ENCODE results near the gene OR14I1. TPM values are rescaled to one million over a fixed set of nuclear protein-coding genes. Genes with fewer than 3 reads are reported as not detected.

OR14I1 gene
- polyA plus RNA-seq, 2 of the 4 experiments (the other 2 are of a cell fraction): not detected

DNA sequence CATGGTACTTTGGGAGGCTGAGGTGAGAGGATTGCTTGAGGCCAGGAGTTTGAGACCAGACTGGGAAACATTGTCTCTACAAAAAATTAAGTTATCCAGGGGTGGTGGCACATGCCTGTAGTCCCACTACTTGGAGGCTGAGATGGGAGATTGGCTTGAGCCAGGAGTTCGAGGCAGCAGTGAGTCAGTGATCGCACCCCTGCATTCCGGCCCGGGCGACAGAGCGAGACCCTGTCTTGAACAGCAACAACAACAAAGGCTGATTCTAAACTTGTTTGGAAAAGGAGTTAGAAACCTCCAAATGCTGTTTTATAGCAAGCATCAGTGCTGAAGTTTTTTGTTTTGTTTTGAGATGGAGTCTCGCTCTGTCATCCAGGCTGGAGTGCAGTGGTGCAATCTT lies 38.3 kb upstream of the OR14I1 start:
- TF ChIP-seq HMGXB4 (CRISPR knock-in tag; IDR thresholded peaks at IDR 0.05; ENCODE audit: borderline replicate concordance) (no peak), EHMT2 (IDR thresholded peaks at IDR 0.05; ENCODE audit: low read depth) (no peak), GATA3 (IDR thresholded peaks at IDR 0.05; ENCODE audit: borderline replicate concordance) (no peak), EP300 (IDR thresholded peaks at IDR 0.05) (no peak), NPAS2 (CRISPR knock-in tag; IDR thresholded peaks at IDR 0.05; ENCODE audit: borderline replicate concordance) (no peak)
- TF ChIP-seq, protein P1, sequence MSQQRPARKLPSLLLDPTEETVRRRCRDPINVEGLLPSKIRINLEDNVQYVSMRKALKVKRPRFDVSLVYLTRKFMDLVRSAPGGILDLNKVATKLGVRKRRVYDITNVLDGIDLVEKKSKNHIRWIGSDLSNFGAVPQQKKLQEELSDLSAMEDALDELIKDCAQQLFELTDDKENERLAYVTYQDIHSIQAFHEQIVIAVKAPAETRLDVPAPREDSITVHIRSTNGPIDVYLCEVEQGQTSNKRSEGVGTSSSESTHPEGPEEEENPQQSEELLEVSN (IDR thresholded peaks at IDR 0.05; ENCODE audit: borderline replicate concordance, low read depth): no peak
- TF ChIP-seq, protein P2, sequence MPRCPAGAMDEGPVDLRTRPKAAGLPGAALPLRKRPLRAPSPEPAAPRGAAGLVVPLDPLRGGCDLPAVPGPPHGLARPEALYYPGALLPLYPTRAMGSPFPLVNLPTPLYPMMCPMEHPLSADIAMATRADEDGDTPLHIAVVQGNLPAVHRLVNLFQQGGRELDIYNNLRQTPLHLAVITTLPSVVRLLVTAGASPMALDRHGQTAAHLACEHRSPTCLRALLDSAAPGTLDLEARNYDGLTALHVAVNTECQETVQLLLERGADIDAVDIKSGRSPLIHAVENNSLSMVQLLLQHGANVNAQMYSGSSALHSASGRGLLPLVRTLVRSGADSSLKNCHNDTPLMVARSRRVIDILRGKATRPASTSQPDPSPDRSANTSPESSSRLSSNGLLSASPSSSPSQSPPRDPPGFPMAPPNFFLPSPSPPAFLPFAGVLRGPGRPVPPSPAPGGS (IDR thresholded peaks at IDR 0.05): no peak
- no peak for ATAC-seq

DNA sequence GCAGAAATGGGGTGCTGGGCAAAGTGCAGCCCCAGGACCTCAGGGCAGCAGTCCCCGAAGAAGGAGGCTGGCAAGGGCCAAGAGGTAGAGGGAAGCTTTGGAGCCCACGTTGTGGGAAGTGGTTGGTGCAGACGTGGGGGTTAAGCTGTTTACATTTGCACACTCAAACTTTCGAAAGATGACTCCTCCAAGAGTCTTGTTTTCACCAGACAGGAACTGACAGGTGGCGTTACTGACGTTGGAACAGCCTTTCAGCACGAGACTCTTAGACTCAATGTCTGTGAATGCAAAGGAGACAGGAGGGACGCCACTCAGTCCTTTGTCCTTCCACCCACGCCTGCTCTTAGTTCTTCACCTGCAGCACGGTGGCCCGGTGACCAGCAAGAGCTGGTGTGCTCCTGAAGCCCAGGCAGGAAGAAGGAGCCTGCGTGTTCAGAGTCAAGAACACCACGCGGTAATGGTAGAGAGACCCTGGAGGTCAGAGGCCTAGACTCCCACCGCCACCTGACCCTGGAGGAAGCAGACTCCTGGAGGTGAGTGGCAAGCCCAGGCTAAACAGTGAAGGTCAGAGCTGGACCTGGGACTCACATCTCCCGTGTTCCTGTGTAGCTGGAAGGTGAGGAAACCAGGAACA lies 37.1 kb upstream of the OR14I1 start:
- Histone ChIP-seq H3K4me3 (no peak overlapping the region), H3K4me1 (no peaks in the 10 kb centered on the region), H3K9me3 (peaks cover 2% of the 10 kb centered on the region; the same call in 1 of the 3 replicates), H3K4me2 (no peak overlapping the region), H3K27ac (no peak overlapping the region)
- no peak for FAIRE-seq
- POLR2A ChIA-PET: no interaction called here
- CTCF ChIA-PET: interaction anchor here (1.0 to 1.3 kb wide), 2 partner anchors 18 to 50 kb away, joined by 3 read pairs; no protein-coding TSS in a partner anchor
- no peak; a peak in 1 of 6 replicates for ATAC-seq
- TF ChIP-seq HOXA7 (CRISPR knock-in tag; IDR thresholded peaks at IDR 0.05): no peak
- no peak for TF ChIP-seq HMGXB4 (CRISPR knock-in tag; IDR thresholded peaks at IDR 0.05; ENCODE audit: borderline replicate concordance)
- no peak for TF ChIP-seq CHD2 (IDR thresholded peaks at IDR 0.05; ENCODE audit: low read length, partially characterized antibody)
- TF ChIP-seq JUNB (IDR thresholded peaks at IDR 0.05): no peak
- TF ChIP-seq CHD4 (IDR thresholded peaks at IDR 0.05; ENCODE audit: borderline replicate concordance): no peak
- no peak for TF ChIP-seq PHF8 (IDR thresholded peaks at IDR 0.05; ENCODE audit: borderline replicate concordance, low read depth)
- TF ChIP-seq, protein P2 (IDR thresholded peaks at IDR 0.05): no peak
- TF ChIP-seq, protein P3, sequence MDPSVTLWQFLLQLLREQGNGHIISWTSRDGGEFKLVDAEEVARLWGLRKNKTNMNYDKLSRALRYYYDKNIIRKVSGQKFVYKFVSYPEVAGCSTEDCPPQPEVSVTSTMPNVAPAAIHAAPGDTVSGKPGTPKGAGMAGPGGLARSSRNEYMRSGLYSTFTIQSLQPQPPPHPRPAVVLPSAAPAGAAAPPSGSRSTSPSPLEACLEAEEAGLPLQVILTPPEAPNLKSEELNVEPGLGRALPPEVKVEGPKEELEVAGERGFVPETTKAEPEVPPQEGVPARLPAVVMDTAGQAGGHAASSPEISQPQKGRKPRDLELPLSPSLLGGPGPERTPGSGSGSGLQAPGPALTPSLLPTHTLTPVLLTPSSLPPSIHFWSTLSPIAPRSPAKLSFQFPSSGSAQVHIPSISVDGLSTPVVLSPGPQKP (IDR thresholded peaks at IDR 0.05; ENCODE audit: low read depth, low read length): no peak
- no peak for TF ChIP-seq RNF2 (IDR thresholded peaks at IDR 0.05; ENCODE audit: borderline replicate concordance, low read depth)
- TF ChIP-seq NR3C1 (IDR thresholded peaks at IDR 0.05): no peak
- TF ChIP-seq PBX3 (IDR thresholded peaks at IDR 0.05): no peak
- TF ChIP-seq EHF (CRISPR knock-in tag; IDR thresholded peaks at IDR 0.05): no peak
- TF ChIP-seq HES2 (IDR thresholded peaks at IDR 0.05): no peak
- TF ChIP-seq CTCF (IDR thresholded peaks at IDR 0.05): no peak
- no peak for TF ChIP-seq GATA3 (IDR thresholded peaks at IDR 0.05; ENCODE audit: borderline replicate concordance)
- WGBS (ENCODE audit: missing lambda C conversion rate): 14% methylated on average over 16 of the region's 16 CpGs
- no peak for DNase-seq (ENCODE audit: low read depth in 1 of 2, low spot score in 1 of 2)

More for the DNA sequence above, 38.3 kb upstream of the OR14I1 start:
- Histone ChIP-seq H3K4me1 (no peaks in the 10 kb centered on the region), H3K4me3 (no peak overlapping the region), H3K4me2 (no peak overlapping the region), H3K27ac (no peak overlapping the region), H3K9me3 (no peaks in the 10 kb centered on the region)
- DNase-seq (ENCODE audit: low read depth in 1 of 2, low spot score in 1 of 2) (no peak), FAIRE-seq (no peak)
- ChIA-PET CTCF (no interaction called here), POLR2A (no interaction called here)
- WGBS (ENCODE audit: missing lambda C conversion rate): 73% methylated on average over 7 of the region's 7 CpGs
